Activated CD4-positive, alpha-beta T cell treated with anti-CD3 and anti-CD28 coated beads for 36 hours (primary cell): Measurements from ENCODE around the gene GLRA3. TPM values are rescaled to one million over a fixed set of nuclear protein-coding genes. Genes with fewer than 3 reads are reported as not detected.

ENCODE experiments used
- ATAC-seq: fragments of 200-7000 bp; cut with Tn5 transposase; one replicate; pipeline ENCODE4 v1.10.0; 2021; ENCODE audit warnings: mild to moderate bottlenecking, moderate library complexity
- CTCF ChIA-PET: fragments of 350-600 bp; sonication (Branson Sonifier 250); formaldehyde crosslinking; loops from one replicate; lab custom pipeline; 2021; ENCODE audit warnings: antibody characterized with exemption; lab: Charles Lee
- POLR2A ChIA-PET: fragments of 350-600 bp; sonication (Branson Sonifier 250); formaldehyde crosslinking; loops from one replicate; lab custom pipeline; 2021; ENCODE audit warnings: antibody characterized with exemption, inconsistent platforms; lab: Charles Lee
- DNase-seq: peaks from one replicate; pipeline ENCODE4 v3.0.0-alpha.2; 2020
- H3K27ac Mint-ChIP-seq: one replicate; pipeline ENCODE4 v1.8.0; 2021; ENCODE audit warnings: mixed read lengths
- H3K27me3 Mint-ChIP-seq: one replicate; pipeline ENCODE4 v1.8.0; 2021; ENCODE audit warnings: mixed read lengths
- H3K36me3 Mint-ChIP-seq: one replicate; pipeline ENCODE4 v1.8.0; 2021; ENCODE audit warnings: low read depth, mixed read lengths
- H3K4me1 Mint-ChIP-seq: one replicate; pipeline ENCODE4 v1.8.0; 2021; ENCODE audit warnings: mixed read lengths
- H3K4me3 Mint-ChIP-seq: one replicate; pipeline ENCODE4 v1.8.0; 2021; ENCODE audit warnings: mild to moderate bottlenecking, moderate library complexity, mixed read lengths
- H3K9me3 Mint-ChIP-seq: one replicate; pipeline ENCODE4 v1.8.0; 2021; ENCODE audit warnings: low read depth, mixed read lengths
- intact Hi-C, 2 experiments: fragments of 100-400 bp; cut with DNase I in 1 of 2; cut with micrococcal nuclease in 1 of 2; formaldehyde crosslinking; loops; one replicate each; pipeline versions ENCODE4 v1.14.2 to v1.15.1; 2022 to 2024; cut with DNase I, micrococcal nuclease
- total RNA-seq, 2 experiments: library from RNA; stranded (reverse); gene quantifications; one replicate each; pipeline ENCODE4 v1.2.3, GENCODE V29; 2021

Gene GLRA3
- total RNA-seq, 2 experiments from 2014 or later, result not detected

- ATAC-seq, result no peak
- no peaks in the 10 kb centered on the region for H3K27me3 Mint-ChIP-seq
Measured at GRCh38 chr4:174753021-174753420, 76.0 kb downstream of the GLRA3 start.

DNA sequence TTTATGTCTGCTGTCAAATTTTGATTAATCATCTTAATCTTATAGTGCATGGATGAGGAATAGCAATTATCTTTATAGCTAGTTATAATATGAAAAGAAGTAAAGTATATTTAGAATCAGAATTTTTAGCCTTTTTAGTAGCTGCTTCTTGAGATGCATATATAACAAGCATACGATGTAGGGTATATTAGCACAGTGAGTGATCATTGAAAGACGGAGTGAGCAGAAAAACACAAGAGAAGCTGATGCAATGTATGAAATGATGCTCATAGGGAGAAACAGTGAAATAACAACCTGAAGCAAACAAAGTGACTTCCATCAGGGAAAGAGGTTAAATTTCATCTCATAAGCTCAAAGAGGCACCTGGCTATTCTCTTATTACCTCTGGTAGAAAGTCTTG is 77.0 kb downstream of the GLRA3 start:
- Mint-ChIP-seq H3K9me3 (no peaks in the 10 kb centered on the region), H3K4me3 (no peak overlapping the region), H3K36me3 (no peaks in the 10 kb centered on the region), H3K4me1 (no peaks in the 10 kb centered on the region), H3K27me3 (no peaks in the 10 kb centered on the region), H3K27ac (no peak overlapping the region)
- no peak for ATAC-seq
- POLR2A ChIA-PET, result no interaction called here
- intact Hi-C loops, result no loop called here
- DNase-seq, result no peak
- CTCF ChIA-PET, result interaction anchor here (0.6 kb wide), 1 partner anchor 1855 kb away, joined by 3 read pairs; no protein-coding TSS in a partner anchor

More at GRCh38 chr4:174753021-174753420, 76.0 kb downstream of the GLRA3 start:
- no peaks in the 10 kb centered on the region for H3K4me1 Mint-ChIP-seq
- intact Hi-C loops, result no loop called here
- POLR2A ChIA-PET, result no interaction called here
- no peak overlapping the region for H3K27ac Mint-ChIP-seq
- no peaks in the 10 kb centered on the region for H3K36me3 Mint-ChIP-seq
- DNase-seq, result no peak
- CTCF ChIA-PET, result no interaction called here
- H3K9me3 Mint-ChIP-seq, result no peaks in the 10 kb centered on the region
- H3K4me3 Mint-ChIP-seq, result no peak overlapping the region

DNA sequence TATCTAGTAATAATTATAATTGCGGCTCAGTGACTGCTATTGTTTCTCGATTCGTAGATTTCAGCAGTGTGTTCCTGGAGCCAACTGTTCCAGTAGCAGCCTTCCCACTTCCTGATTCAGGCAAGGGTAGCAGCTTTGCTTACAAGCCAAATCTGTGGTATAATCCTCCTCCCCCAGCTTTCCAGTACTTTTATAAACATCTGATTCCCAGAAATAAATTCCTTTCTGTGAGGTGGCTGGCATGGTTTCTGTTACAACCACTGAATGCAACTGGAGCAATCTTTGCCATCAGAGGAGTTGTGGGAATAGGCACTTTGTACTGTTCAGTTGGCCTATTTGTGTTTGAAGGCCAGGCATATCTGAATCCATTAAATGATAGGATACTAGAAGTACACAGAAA is 80.0 kb downstream of the GLRA3 start:
- Mint-ChIP-seq H3K4me1 (no peaks in the 10 kb centered on the region), H3K4me3 (no peak overlapping the region), H3K9me3 (peaks cover 9% of the 10 kb centered on the region), H3K36me3 (no peaks in the 10 kb centered on the region), H3K27me3 (no peaks in the 10 kb centered on the region), H3K27ac (no peak overlapping the region)
- CTCF ChIA-PET, result no interaction called here
- ATAC-seq, result no peak
- intact Hi-C loops, result no loop called here
- POLR2A ChIA-PET, result no interaction called here
- DNase-seq, result no peak

GRCh38 chr4:174746710-174747109 is 82.3 kb downstream of the GLRA3 start:
- intact Hi-C loops, result no loop called here
- Mint-ChIP-seq H3K27me3 (no peaks in the 10 kb centered on the region), H3K4me1 (no peaks in the 10 kb centered on the region), H3K36me3 (no peaks in the 10 kb centered on the region), H3K4me3 (no peak overlapping the region), H3K27ac (no peak overlapping the region), H3K9me3 (peaks cover 9% of the 10 kb centered on the region)
- no peak for DNase-seq
- POLR2A ChIA-PET, result no interaction called here
- CTCF ChIA-PET, result no interaction called here
- no peak for ATAC-seq

DNA sequence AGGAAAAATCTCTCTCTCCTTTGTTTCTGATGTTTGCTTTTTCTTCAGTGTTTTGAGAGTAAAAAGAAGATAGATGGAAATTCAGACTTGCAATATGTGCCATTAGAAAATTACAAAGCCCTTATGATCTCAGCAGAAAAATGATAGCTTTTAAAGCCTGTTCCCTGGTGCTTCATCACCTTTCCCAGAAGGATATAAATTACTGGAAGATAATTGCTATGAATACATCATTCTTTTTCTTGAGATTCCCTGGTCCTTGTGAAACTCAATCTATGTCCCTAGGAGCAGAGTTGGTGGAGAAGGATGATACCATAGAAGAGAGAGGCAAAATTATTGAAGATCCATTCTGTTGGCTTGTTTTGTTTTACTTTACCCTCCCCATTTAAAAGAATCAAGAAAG is 86.5 kb downstream of the GLRA3 start:
- ATAC-seq (no peak), DNase-seq (no peak)
- Mint-ChIP-seq H3K27me3 (no peaks in the 10 kb centered on the region), H3K4me1 (no peaks in the 10 kb centered on the region), H3K36me3 (no peaks in the 10 kb centered on the region), H3K9me3 (peaks cover 9% of the 10 kb centered on the region), H3K4me3 (no peak overlapping the region), H3K27ac (no peak overlapping the region)
- ChIA-PET CTCF (interaction anchor here (1.1 to 1.3 kb wide), 2 partner anchors 8 to 21 kb away, joined by 3 read pairs; no protein-coding TSS in a partner anchor), POLR2A (no interaction called here)
- intact Hi-C loops, result no loop called here

GRCh38 chr4:174739576-174739975 is 89.5 kb downstream of the GLRA3 start:
- H3K9me3 Mint-ChIP-seq, result peaks cover 4% of the 10 kb centered on the region
- H3K4me1 Mint-ChIP-seq, result no peaks in the 10 kb centered on the region
- H3K36me3 Mint-ChIP-seq, result no peaks in the 10 kb centered on the region
- POLR2A ChIA-PET, result no interaction called here
- no peak for ATAC-seq
- H3K27me3 Mint-ChIP-seq, result no peaks in the 10 kb centered on the region
- H3K27ac Mint-ChIP-seq, result no peak overlapping the region
- DNase-seq, result no peak
- CTCF ChIA-PET, result no interaction called here
- H3K4me3 Mint-ChIP-seq, result no peak overlapping the region
- intact Hi-C loops, result no loop called here

GRCh38 chr4:174734181-174734580 is 94.9 kb downstream of the GLRA3 start:
- H3K27ac Mint-ChIP-seq, result no peak overlapping the region
- no peaks in the 10 kb centered on the region for H3K4me1 Mint-ChIP-seq
- H3K27me3 Mint-ChIP-seq, result no peaks in the 10 kb centered on the region
- CTCF ChIA-PET, result no interaction called here
- no peaks in the 10 kb centered on the region for H3K36me3 Mint-ChIP-seq
- POLR2A ChIA-PET, result no interaction called here
- ATAC-seq (no peak), DNase-seq (no peak)
- no peaks in the 10 kb centered on the region for H3K9me3 Mint-ChIP-seq
- intact Hi-C loops, result no loop called here
- H3K4me3 Mint-ChIP-seq, result no peak overlapping the region

DNA sequence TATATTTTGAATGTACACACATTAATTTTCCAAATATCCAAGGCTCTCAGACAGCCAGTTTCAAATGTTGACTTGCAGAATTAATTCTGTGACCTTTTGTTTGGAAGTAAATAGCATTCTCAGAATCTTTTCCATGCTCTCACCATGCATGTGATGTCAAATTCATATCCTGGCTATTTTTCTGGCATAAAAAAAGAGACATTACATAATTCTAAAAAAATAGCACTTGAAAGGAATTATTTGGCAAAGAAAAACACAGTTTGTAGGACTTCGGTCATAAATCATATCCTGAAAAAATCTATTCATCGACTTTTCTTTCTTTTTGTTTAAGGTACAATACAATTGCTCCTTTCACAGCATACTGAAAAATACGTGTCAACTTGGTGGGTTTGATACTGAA is 111.2 kb downstream of the GLRA3 start:
- Mint-ChIP-seq H3K9me3 (no peaks in the 10 kb centered on the region), H3K36me3 (no peaks in the 10 kb centered on the region), H3K27ac (no peak overlapping the region), H3K27me3 (peaks cover 5% of the 10 kb centered on the region), H3K4me1 (no peaks in the 10 kb centered on the region), H3K4me3 (no peak overlapping the region)
- ATAC-seq (no peak), DNase-seq (no peak)
- POLR2A ChIA-PET, result no interaction called here
- intact Hi-C loops, result no loop called here
- CTCF ChIA-PET, result no interaction called here

DNA sequence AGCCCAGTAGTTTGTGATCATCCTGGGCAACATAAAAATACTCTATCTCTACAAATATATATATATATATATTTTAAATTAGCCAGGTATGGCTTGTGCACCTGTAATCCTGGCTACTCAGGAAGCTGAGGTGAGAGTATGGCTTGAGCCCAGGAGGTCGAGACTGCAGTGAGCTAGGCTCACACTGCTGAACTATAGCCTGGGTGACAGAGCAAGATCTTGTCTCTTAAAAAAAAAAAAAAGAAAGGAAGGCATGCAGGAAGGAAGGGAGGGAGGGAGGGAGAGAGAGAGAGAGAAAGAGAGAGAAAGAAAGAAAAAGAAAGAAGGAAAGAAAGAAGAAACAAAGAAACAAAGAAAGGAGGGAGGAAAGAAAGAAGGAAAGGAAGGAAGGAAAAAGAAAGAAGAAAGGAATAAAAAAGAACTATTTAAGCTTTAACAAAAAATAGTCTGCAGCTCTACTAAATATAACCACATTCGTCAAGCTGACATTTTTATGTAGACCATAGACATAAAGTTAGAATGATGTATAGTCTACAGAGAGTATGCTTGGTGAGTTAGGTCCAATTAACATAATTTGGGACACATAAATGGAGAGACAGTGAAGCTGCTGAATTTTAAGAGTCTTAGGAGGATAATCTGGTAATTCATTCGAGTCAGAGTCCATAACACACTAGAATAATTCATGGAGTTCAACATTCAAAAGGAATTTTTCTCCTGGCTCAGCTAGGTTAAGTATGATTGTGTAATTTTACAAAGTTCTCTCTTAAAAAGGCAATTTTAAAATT is 111.9 kb downstream of the GLRA3 start:
- ATAC-seq (no peak), DNase-seq (no peak)
- Mint-ChIP-seq H3K9me3 (no peaks in the 10 kb centered on the region), H3K27me3 (peaks cover 5% of the 10 kb centered on the region), H3K36me3 (no peaks in the 10 kb centered on the region), H3K4me3 (no peak overlapping the region), H3K4me1 (no peaks in the 10 kb centered on the region), H3K27ac (no peak overlapping the region)
- POLR2A ChIA-PET, result no interaction called here
- CTCF ChIA-PET, result no interaction called here
- intact Hi-C loops, result no loop called here

- ChIA-PET POLR2A (no interaction called here), CTCF (interaction anchor here (0.7 to 1.3 kb wide), 4 partner anchors 38 to 352 kb away, joined by 3 read pairs; no protein-coding TSS in a partner anchor)
- H3K9me3 Mint-ChIP-seq, result no peaks in the 10 kb centered on the region
- no peaks in the 10 kb centered on the region for H3K4me1 Mint-ChIP-seq
- no peak overlapping the region for H3K4me3 Mint-ChIP-seq
- no peak overlapping the region for H3K27ac Mint-ChIP-seq
- H3K36me3 Mint-ChIP-seq, result no peaks in the 10 kb centered on the region
- intact Hi-C loops, result loop anchor here (1.0 to 2.0 kb wide), 2 partner anchors 349 to 350 kb away; no protein-coding TSS in a partner anchor
- ATAC-seq (no peak), DNase-seq (peak; percentile 38)
- peaks cover 7% of the 10 kb centered on the region for H3K27me3 Mint-ChIP-seq
Measured at GRCh38 chr4:174714393-174715211, 114.4 kb downstream of the GLRA3 start.

DNA sequence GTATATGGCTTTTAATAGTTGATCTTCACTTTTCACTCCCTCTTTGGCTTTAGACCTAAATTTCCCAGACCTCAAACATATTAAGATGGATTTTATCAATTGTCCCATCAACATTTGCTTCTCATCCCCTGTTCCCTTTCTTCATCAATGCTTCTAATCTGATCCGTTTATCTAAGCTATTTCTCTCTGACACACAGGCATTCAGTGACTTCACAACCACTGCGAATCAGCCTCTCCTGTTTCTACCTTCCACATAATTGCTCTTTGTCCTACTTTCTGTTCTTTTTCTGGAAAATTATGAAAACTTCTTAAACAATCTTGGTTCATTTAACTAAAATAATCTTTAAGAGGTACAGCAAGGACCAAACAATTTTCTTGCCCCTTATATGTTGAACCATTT is 115.2 kb downstream of the GLRA3 start:
- no peaks in the 10 kb centered on the region for H3K4me1 Mint-ChIP-seq
- H3K27ac Mint-ChIP-seq, result no peak overlapping the region
- intact Hi-C loops, result loop anchor here (1.0 to 2.0 kb wide), 2 partner anchors 349 kb away; no protein-coding TSS in a partner anchor
- no peak overlapping the region for H3K4me3 Mint-ChIP-seq
- peaks cover 7% of the 10 kb centered on the region for H3K27me3 Mint-ChIP-seq
- ATAC-seq, result no peak
- CTCF ChIA-PET, result no interaction called here
- H3K36me3 Mint-ChIP-seq, result no peaks in the 10 kb centered on the region
- no peaks in the 10 kb centered on the region for H3K9me3 Mint-ChIP-seq
- no peak for DNase-seq
- POLR2A ChIA-PET, result no interaction called here

GRCh38 chr4:174713181-174713580 is 115.9 kb downstream of the GLRA3 start:
- ATAC-seq (no peak), DNase-seq (no peak)
- intact Hi-C loops, result no loop called here
- Mint-ChIP-seq H3K36me3 (no peaks in the 10 kb centered on the region), H3K4me1 (no peaks in the 10 kb centered on the region), H3K4me3 (no peak overlapping the region), H3K27ac (no peak overlapping the region), H3K27me3 (peaks cover 7% of the 10 kb centered on the region), H3K9me3 (no peaks in the 10 kb centered on the region)
- ChIA-PET POLR2A (no interaction called here), CTCF (no interaction called here)
